HEK293T (cell line): Measurements from ENCODE around the gene PRDM16.

Source experiments
- CTCF ChIA-PET: fragments of 350-600 bp; formaldehyde crosslinking; extraction: SDS; loops from one replicate; lab custom pipeline; 2021; ENCODE audit warnings: antibody characterized with exemption, inconsistent platforms; lab: Yijun Ruan, JAX
- POLR2A ChIA-PET: fragments of 350-600 bp; formaldehyde crosslinking; extraction: SDS; loops from one replicate; lab custom pipeline; 2020; ENCODE audit warnings: antibody characterized with exemption, inconsistent platforms; lab: Yijun Ruan, JAX
- DNase-seq: peaks from one replicate; pipeline ENCODE4 v3.0.0; 2012; ENCODE audit warnings: mixed read lengths; ENCODE audit errors: extremely low spot score
- ARNT ChIP-seq: fragments of 450-650 bp; IDR thresholded peaks from 2 replicates; pipeline ENCODE4 v1.6.1; 2017; ENCODE audit warnings: mild to moderate bottlenecking
- BHLHE40 ChIP-seq: fragments of 450-650 bp; IDR thresholded peaks from 2 replicates; pipeline ENCODE4 v1.6.1; 2016; ENCODE audit warnings: mild to moderate bottlenecking, moderate library complexity, borderline replicate concordance
- CTBP1 ChIP-seq: fragments of 450-650 bp; IDR thresholded peaks from 2 replicates; pipeline ENCODE4 v1.6.1; 2016; ENCODE audit warnings: borderline replicate concordance
- ELF4 ChIP-seq: fragments of 450-650 bp; IDR thresholded peaks from 2 replicates; pipeline ENCODE4 v1.6.1; 2017; ENCODE audit warnings: antibody characterized with exemption
- FOXA1 ChIP-seq: fragments of 450-650 bp; IDR thresholded peaks from 2 replicates; pipeline ENCODE4 v1.6.1; 2016; ENCODE audit warnings: mild to moderate bottlenecking
- FOXK2 ChIP-seq: fragments of 450-650 bp; IDR thresholded peaks from 2 replicates; pipeline ENCODE4 v1.6.1; 2016; ENCODE audit warnings: mild to moderate bottlenecking
- FOXM1 ChIP-seq: fragments of 450-650 bp; IDR thresholded peaks from 2 replicates; pipeline ENCODE4 v1.6.1; 2017; ENCODE audit warnings: mild to moderate bottlenecking, borderline replicate concordance
- HDGF ChIP-seq: fragments of 450-650 bp; IDR thresholded peaks from 2 replicates; pipeline ENCODE4 v1.6.1; 2017; ENCODE audit warnings: antibody characterized with exemption, borderline replicate concordance
- L3MBTL2 ChIP-seq: fragments of 450-650 bp; conservative IDR thresholded peaks from 2 replicates; pipeline ENCODE4 v1.6.1; 2016; ENCODE audit warnings: mild to moderate bottlenecking
- LEF1 ChIP-seq: fragments of 450-650 bp; IDR thresholded peaks from 2 replicates; pipeline ENCODE4 v1.6.1; 2017; ENCODE audit warnings: mild to moderate bottlenecking, borderline replicate concordance
- NFRKB ChIP-seq: fragments of 450-650 bp; IDR thresholded peaks from 2 replicates; pipeline ENCODE4 v1.6.1; 2016; ENCODE audit warnings: mild to moderate bottlenecking, moderate library complexity
- PKNOX1 ChIP-seq: fragments of 450-650 bp; IDR thresholded peaks from 2 replicates; pipeline ENCODE4 v1.6.1; 2016
- SP1 ChIP-seq: fragments of 450-650 bp; IDR thresholded peaks from 2 replicates; pipeline ENCODE4 v1.6.1; 2017
- SUZ12 ChIP-seq: fragments of 450-650 bp; IDR thresholded peaks from 2 replicates; pipeline ENCODE4 v1.6.1; 2016; ENCODE audit warnings: mild to moderate bottlenecking
- TARDBP ChIP-seq: fragments of 450-650 bp; IDR thresholded peaks from 2 replicates; pipeline ENCODE4 v1.6.1; 2016
- ZNF384 ChIP-seq: fragments of 450-650 bp; IDR thresholded peaks from 2 replicates; pipeline ENCODE4 v1.6.1; 2016

The PRDM16 gene

GRCh38 chr1:3146907-3147306, 77.9 kb downstream of the PRDM16 start:
- no peak for DNase-seq
- ChIA-PET POLR2A (no interaction called here), CTCF (no interaction called here)
- TF ChIP-seq FOXA1: no peak
- TF ChIP-seq LEF1: no peak
- TF ChIP-seq ELF4: no peak
- TF ChIP-seq FOXM1: no peak
- no peak for TF ChIP-seq FOXK2
- no peak for TF ChIP-seq SUZ12
- no peak for TF ChIP-seq ZNF384
- no peak for TF ChIP-seq SP1
- TF ChIP-seq BHLHE40: no peak
- no peak for TF ChIP-seq TARDBP

- TF ChIP-seq BHLHE40 (no peak), FOXK2 (no peak), ARNT (no peak), HDGF (no peak), SUZ12 (no peak), ZNF384 (no peak), ELF4 (no peak), PKNOX1 (no peak), LEF1 (no peak), NFRKB (no peak), L3MBTL2 (no peak), FOXA1 (no peak)
- ChIA-PET POLR2A (no interaction called here), CTCF (interaction anchor here (0.7 kb wide), 1 partner anchor 34 kb away, joined by 3 read pairs; no protein-coding TSS in a partner anchor)
- no peak for DNase-seq
Observed at GRCh38 chr1:3148171-3148570, 79.2 kb downstream of the PRDM16 start.

GRCh38 chr1:3149277-3149676, 80.3 kb downstream of the PRDM16 start:
- DNase-seq: no peak
- ChIA-PET POLR2A (no interaction called here), CTCF (no interaction called here)
- TF ChIP-seq ZNF384 (no peak), SUZ12 (no peak), FOXM1 (no peak), LEF1 (no peak), TARDBP (no peak), L3MBTL2 (no peak), SP1 (no peak), PKNOX1 (no peak), FOXK2 (no peak), CTBP1 (no peak), HDGF (no peak), ELF4 (no peak), FOXA1 (no peak), ARNT (no peak), BHLHE40 (no peak), NFRKB (no peak)

- TF ChIP-seq PKNOX1 (no peak), ELF4 (no peak), ARNT (no peak), TARDBP (no peak), BHLHE40 (no peak), HDGF (no peak), L3MBTL2 (no peak), FOXM1 (no peak), CTBP1 (no peak), NFRKB (no peak), FOXA1 (no peak), SP1 (no peak), FOXK2 (no peak)
- ChIA-PET CTCF (no interaction called here), POLR2A (no interaction called here)
- no peak for DNase-seq
Observed at GRCh38 chr1:3151456-3151855, 82.5 kb downstream of the PRDM16 start.

GRCh38 chr1:3152143-3152542, 83.1 kb downstream of the PRDM16 start:
- ChIA-PET CTCF (no interaction called here), POLR2A (no interaction called here)
- no peak for DNase-seq
- no peak for TF ChIP-seq LEF1

GRCh38 chr1:3153197-3153596, 84.2 kb downstream of the PRDM16 start:
- DNase-seq: no peak
- ChIA-PET POLR2A (no interaction called here), CTCF (no interaction called here)
- TF ChIP-seq LEF1 (no peak), FOXA1 (no peak), CTBP1 (no peak), ARNT (no peak), HDGF (no peak), SP1 (no peak), SUZ12 (no peak), L3MBTL2 (no peak), ELF4 (no peak), BHLHE40 (no peak), FOXK2 (no peak), FOXM1 (no peak), TARDBP (no peak), NFRKB (no peak), PKNOX1 (no peak), ZNF384 (no peak)
